Neural progenitor cell (in vitro differentiated cells): ENCODE results near the gene IL12A.

Experiments used
- EZH2 ChIP-seq: fragments of 200-600 bp; sonication (generic); IDR thresholded peaks from 2 replicates; pipeline ENCODE4 v1.6.1; 2017; ENCODE audit warnings: antibody characterized with exemption, mild to moderate bottlenecking, moderate library complexity
- EZH2phosphoT487 ChIP-seq: fragments of 200-600 bp; sonication (generic); IDR thresholded peaks from 2 replicates; pipeline ENCODE4 v1.6.1; 2017; ENCODE audit warnings: antibody characterized with exemption
- TF ChIP-seq, protein P1 (sequence below): fragments of 200-600 bp; sonication (generic); IDR thresholded peaks from 2 replicates; pipeline ENCODE4 v1.5.1; 2017; ENCODE audit warnings: antibody characterized with exemption, mild to moderate bottlenecking

DNA sequence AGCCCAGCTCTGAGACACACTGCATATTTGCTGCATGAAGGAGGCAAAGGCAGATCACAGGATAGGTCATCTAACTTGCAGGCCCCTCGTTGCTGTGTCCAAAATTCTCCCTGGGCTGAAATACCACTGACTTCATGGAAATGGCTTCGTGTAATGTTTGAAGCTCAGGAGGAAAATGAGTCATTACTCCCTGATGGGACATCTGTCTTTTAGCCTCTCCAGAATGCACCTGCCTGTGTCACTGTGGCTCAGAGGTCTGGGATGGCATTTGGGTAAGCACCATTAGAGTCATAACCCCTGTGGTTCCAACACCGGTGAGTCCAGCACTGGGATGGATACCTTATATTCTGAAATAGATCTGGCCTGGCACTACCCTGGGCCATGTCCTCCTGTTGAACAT lies 51.5 kb downstream of the IL12A start:
- TF ChIP-seq, protein P1, sequence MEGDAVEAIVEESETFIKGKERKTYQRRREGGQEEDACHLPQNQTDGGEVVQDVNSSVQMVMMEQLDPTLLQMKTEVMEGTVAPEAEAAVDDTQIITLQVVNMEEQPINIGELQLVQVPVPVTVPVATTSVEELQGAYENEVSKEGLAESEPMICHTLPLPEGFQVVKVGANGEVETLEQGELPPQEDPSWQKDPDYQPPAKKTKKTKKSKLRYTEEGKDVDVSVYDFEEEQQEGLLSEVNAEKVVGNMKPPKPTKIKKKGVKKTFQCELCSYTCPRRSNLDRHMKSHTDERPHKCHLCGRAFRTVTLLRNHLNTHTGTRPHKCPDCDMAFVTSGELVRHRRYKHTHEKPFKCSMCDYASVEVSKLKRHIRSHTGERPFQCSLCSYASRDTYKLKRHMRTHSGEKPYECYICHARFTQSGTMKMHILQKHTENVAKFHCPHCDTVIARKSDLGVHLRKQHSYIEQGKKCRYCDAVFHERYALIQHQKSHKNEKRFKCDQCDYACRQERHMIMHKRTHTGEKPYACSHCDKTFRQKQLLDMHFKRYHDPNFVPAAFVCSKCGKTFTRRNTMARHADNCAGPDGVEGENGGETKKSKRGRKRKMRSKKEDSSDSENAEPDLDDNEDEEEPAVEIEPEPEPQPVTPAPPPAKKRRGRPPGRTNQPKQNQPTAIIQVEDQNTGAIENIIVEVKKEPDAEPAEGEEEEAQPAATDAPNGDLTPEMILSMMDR, result no peak
- TF ChIP-seq EZH2 (no peak), EZH2phosphoT487 (no peak)
